ENCODE measurements around the gene SLFNL1. TPM values are rescaled to one million over a fixed set of nuclear protein-coding genes. Genes with fewer than 3 reads are reported as not detected.

SLFNL1 gene
- total RNA-seq, 1 experiment from 2014 or later = 0.11 TPM

DNA sequence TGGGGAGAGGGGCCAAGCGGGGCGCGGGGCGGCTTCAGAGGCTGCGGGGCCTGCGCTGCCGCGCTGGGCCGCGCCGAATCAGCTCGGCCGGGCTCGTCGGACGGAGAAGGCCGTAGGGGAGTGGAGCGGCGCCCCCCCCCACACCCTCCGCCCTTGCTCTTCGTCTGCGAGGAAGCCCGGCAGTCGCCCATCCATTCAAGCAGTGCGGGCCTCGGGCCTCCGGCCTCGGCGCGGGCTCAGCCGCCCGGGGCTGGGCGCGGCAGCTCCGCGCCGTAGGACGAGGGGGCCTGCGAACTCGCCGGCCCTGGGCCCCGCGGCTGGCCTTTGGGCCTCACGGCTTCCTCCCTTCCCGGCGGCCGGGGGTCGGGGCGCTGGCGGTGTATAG, 41.5 kb downstream of the SLFNL1 start:
- H3K4me1 ChIP-seq (ENCODE audit: insufficient read depth, low read length) = peaks cover 6% of the 10 kb centered on the region
- no peaks in the 10 kb centered on the region for H3K79me1 ChIP-seq (ENCODE audit: insufficient read depth, low read depth, low read length, poor library complexity, severe bottlenecking)
- no peak overlapping the region for H2BK120ac ChIP-seq (ENCODE audit: low read depth, low read length, poor library complexity, severe bottlenecking)
- no peak overlapping the region for H2BK5ac ChIP-seq (ENCODE audit: insufficient read length, low read length)
- H3K9ac ChIP-seq (ENCODE audit: extremely low read depth, insufficient read length, low read length) = peak overlapping the region; percentile 81
- H3K4me1 Mint-ChIP-seq = peaks cover 18 to 24% of the 10 kb centered on the region in 2 experiments
- no peak overlapping the region for H2BK12ac ChIP-seq (ENCODE audit: insufficient read length, low read depth, low read length)
- no peaks in the 10 kb centered on the region for H3K27me3 ChIP-seq (ENCODE audit: insufficient read depth, low read length)
- peak overlapping the region; percentile 90 for H3K14ac ChIP-seq (ENCODE audit: insufficient read depth, low read length)
- H2BK20ac ChIP-seq (ENCODE audit: low read depth, low read length, poor library complexity, severe bottlenecking) = no peak overlapping the region
- WGBS (ENCODE audit: extremely low coverage, insufficient read length, low lambda C conversion rate) = no CpG with 5 or more reads among the region's 50 CpGs
- H3K27me3 Mint-ChIP-seq (ENCODE audit: low read depth) = no peaks in the 10 kb centered on the region
- H3K18ac ChIP-seq (ENCODE audit: insufficient read length, low read depth, low read length) = peak overlapping the region; percentile 69
- H3K23ac ChIP-seq (ENCODE audit: insufficient read length, low read depth, low read length) = no peak overlapping the region
- DNase-seq = no peak
- no peak overlapping the region for H4K91ac ChIP-seq (ENCODE audit: insufficient read length, low read depth, low read length)
- no peak overlapping the region for H2AFZ ChIP-seq (ENCODE audit: low read length)
- H3K27ac ChIP-seq (ENCODE audit: insufficient read length, low read depth, low read length) = no peak overlapping the region
- TF ChIP-seq, protein P1, sequence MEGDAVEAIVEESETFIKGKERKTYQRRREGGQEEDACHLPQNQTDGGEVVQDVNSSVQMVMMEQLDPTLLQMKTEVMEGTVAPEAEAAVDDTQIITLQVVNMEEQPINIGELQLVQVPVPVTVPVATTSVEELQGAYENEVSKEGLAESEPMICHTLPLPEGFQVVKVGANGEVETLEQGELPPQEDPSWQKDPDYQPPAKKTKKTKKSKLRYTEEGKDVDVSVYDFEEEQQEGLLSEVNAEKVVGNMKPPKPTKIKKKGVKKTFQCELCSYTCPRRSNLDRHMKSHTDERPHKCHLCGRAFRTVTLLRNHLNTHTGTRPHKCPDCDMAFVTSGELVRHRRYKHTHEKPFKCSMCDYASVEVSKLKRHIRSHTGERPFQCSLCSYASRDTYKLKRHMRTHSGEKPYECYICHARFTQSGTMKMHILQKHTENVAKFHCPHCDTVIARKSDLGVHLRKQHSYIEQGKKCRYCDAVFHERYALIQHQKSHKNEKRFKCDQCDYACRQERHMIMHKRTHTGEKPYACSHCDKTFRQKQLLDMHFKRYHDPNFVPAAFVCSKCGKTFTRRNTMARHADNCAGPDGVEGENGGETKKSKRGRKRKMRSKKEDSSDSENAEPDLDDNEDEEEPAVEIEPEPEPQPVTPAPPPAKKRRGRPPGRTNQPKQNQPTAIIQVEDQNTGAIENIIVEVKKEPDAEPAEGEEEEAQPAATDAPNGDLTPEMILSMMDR (conservative IDR thresholded peaks at IDR 0.05) = no peak
- peak overlapping the region; percentile 79 to 85 for H3K4me3 Mint-ChIP-seq
- peaks cover 13 to 25% (median 21%) of the 10 kb centered on the region in 3 experiments; a peak in 6 of 7 replicates for H3K36me3 Mint-ChIP-seq (ENCODE audit: insufficient read depth in 1 of 3, low read depth in 3 of 3)
- H3K9me3 Mint-ChIP-seq = no peaks in the 10 kb centered on the region
- no peak overlapping the region for H3K4ac ChIP-seq (ENCODE audit: low read depth, low read length)
- peak overlapping the region in 2 of 3 experiments; percentile 36 to 86; a peak in 5 of 7 replicates for H3K27ac Mint-ChIP-seq
- no peak overlapping the region for H3T11ph ChIP-seq (ENCODE audit: low read length)
- H4K8ac ChIP-seq (replicated peaks; ENCODE audit: insufficient read length, low read depth, low read length) = no peak overlapping the region
- H3K9me3 ChIP-seq (ENCODE audit: control insufficient read depth, low read depth, low read length) = no peaks in the 10 kb centered on the region
- H2BK15ac ChIP-seq (ENCODE audit: low read depth, low read length) = no peak overlapping the region
- peaks cover 20% of the 10 kb centered on the region; the same call in 1 of the 2 replicates for H3K79me2 ChIP-seq (ENCODE audit: insufficient read depth, low read length)
- no peak overlapping the region for H2AK5ac ChIP-seq (ENCODE audit: insufficient read length, low read length)
- peak overlapping the region; percentile 98 for H3K4me2 ChIP-seq (ENCODE audit: insufficient read depth, insufficient read length, low read length)
- H3K23me2 ChIP-seq (ENCODE audit: insufficient read length, low read depth, low read length, poor library complexity, severe bottlenecking) = peaks cover 7% of the 10 kb centered on the region
- H4K20me1 ChIP-seq (ENCODE audit: control insufficient read depth, insufficient read depth, insufficient read length) = no peaks in the 10 kb centered on the region
- no peak overlapping the region for H3K56ac ChIP-seq (ENCODE audit: insufficient read length, low read depth, low read length)
- H4K5ac ChIP-seq (ENCODE audit: insufficient read length, low read depth, low read length) = no peak overlapping the region

Measured in H9 (cell line).